UCSD-AML1 (cell line): ENCODE data around the gene SMARCA4.
A peak's percentile ranks its signal among the peaks of the same experiment; 100 is the strongest.
"Not testable (repeated sequence)": the region's sequence is repeated elsewhere in the genome, so short reads cannot be mapped to it uniquely, and the experiment has no call there.

ENCODE experiments used
- DNase-seq: peaks from one replicate; lab custom pipeline; 2025; ENCODE audit not compliant: unreplicated experiment; lab: John Stamatoyannopoulos, UW

The SMARCA4 gene

DNA sequence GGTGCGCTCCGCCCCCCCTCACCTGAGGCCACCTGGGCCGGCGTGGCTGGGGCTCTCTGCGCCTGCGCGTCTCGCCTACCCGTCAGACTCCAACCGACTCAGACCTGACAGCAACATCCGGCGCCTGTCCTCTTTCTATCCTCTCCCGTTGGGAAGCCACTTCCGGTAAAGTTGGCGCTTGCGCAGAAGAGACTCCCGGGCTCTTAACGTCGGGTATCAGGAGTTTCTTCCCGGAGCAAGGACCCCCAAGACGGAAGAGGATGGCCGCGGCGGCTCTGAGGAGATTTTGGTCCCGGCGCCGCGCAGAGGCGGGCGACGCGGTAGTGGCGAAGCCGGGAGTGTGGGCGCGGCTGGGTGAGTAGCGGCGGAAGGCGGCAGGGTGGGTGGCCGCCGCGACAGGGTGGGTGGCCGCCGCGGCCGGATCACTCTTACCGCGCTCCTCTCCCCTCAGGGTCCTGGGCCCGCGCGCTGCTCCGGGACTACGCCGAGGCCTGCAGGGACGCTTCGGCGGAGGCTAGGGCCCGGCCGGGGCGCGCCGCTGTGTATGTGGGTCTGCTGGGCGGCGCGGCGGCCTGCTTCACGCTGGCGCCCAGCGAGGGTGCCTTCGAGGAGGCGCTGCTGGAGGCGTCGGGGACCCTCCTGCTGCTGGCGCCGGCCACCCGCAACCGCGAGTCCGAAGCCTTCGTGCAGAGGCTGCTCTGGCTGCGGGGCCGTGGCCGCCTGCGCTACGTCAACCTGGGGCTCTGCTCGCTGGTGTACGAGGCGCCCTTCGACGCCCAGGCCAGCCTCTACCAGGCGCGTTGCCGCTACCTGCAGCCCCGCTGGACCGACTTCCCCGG lies 32.0 kb upstream of the SMARCA4 start, which contains the start of the genes TIMM29 and YIPF2:
Gene TIMM29 (plus strand): TSS at position 249 of the 839 bp plus-strand sequence. CDS start 12 bp downstream, at position 261.
Gene YIPF2 (minus strand): TSS at position 77 of the 839 bp plus-strand sequence. CDS start 229 bp downstream, outside the sequence.
- peak; percentile 96 for DNase-seq

DNA sequence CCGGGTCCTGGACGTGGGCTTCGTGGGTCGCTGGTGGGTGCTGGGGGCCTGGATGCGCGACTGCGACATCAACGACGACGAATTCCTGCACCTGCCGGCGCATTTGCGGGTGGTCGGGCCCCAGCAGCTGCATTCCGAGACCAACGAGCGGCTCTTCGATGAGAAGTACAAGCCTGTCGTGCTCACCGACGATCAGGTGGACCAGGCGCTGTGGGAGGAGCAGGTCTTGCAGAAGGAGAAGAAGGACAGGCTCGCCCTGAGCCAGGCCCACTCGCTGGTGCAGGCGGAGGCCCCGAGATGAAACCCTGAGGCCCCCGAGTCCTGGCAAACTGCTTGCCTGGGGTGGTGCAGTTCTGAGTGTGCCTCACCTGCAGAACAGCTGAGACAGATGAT lies 31.4 kb upstream of the SMARCA4 start:
- no peak for DNase-seq

DNA sequence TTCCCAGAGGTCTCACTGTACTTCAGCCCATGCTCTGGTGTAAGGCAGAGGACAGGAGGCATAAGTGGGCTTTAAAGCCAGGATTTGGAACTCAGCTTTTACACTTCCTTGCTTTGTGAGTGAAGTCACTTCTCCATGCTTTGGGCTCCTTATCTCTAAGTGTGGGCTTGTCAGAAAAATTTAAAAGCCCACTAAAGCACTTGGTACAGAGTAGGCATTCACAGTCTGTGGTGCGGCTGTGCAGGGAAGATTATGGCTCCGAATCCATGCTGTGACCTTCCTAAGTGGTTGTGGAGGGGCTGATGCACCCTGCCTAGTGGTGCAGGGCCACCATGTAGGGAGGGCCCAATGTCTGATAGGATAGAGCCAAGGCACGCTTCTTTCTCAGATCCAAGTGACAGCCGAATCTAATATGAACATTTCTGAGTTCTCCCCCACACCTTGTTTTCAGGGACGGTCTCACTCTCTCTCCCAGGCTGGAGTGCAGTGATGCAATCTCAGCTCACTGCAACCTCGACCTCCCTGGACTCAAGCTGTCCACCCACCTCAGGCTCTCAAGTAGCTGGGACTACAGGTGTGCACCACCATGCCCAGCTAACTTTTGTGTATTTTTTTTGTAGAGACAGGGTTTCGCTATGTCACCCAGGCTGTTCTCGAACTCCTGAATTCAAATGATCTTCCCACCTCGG lies 25.3 kb upstream of the SMARCA4 start:
- no peak for DNase-seq

GRCh38 chr19:10936661-10937084 lies 24.2 kb upstream of the SMARCA4 start:
- peak; percentile 41 for DNase-seq

DNA sequence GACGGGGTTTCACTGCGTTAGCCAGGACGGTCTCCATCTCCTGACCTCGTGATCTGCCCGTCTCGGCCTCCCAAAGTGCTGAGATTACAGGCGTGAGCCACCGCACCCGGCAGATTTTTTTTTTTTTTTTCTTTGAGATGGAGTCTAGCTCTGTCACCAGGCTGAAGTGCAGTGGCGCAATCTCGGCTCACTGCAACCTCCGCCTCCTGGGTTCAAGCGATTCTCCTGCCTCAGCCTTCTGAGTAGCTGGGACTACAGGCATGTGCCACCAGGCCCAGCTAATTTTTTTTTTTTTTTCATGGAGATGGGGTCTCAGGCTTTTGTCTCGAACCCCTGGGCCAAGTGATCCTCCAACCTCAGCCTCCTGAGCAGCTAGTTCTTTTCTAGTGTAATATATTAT lies 19.2 kb upstream of the SMARCA4 start:
- DNase-seq = not testable (repeated sequence)

DNA sequence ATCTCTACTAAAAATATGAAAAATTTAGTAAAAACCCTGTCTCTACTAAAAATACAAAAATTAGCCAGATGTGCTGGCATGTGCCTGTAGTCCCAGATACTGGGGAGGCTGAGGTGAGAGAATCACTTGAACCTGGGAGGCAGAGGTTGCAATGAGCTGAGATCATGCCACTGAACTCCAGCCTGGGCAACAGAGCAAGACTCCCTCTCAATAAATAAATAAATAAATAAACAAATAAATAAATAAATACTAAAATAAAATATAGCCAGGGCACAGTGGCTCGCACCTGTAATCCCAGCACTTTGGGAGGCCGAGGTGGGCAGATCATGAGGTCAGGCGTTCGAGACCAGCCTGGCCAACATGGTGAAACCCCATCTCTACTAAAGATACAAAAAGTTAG lies 17.4 kb upstream of the SMARCA4 start:
- not testable (repeated sequence) for DNase-seq

DNA sequence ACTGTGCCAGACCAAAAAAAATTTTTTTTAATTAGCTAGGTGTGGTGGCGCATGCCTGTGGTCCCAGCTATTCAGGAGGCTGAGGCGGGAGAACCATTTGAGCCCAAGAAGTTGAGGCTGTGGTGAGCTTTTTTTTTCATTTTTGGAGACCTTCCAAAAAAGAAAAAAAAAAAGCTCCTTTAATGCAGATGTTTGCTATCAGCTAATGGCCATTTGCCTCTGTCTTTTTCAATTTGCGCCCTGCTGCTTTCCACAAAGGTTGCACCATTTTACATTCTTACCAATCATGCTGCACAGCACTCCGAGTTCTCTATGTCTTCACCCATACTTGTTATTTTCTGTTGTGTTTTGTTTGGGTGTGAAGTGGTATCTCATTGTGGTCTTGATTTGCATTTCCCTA lies 15.6 kb upstream of the SMARCA4 start:
- DNase-seq = no peak

DNA sequence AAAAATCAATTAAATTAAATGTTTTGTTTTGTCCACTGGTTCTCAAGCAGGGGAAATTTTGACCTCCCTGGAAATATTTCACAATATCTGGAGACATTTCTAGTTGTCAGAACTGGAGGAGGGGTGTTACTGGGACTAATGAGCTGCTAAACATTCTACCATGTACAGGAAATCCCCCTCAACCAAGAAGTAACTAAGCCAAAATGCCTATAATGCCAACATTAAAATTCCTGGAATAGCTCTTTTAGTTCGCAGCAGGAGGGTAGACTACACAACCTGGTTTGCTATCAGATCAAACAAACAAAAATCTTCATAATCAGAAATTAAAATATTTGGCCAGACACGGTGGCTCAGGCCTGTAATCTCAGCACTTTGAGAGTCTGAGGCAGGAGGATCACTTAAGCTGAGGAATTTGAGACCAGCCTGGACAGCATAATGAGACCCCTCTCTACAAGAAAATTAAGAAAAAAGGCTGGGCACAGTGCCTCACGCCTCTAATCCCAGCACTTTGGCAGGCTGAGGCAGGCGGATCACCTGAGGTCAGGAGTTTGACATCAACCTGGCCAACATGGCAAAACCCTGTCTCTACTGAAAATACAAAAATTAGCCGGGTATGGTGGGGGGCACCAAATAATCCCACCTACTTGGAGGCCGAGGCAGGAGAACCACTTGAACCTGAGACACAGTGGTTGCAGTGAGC lies 13.7 kb upstream of the SMARCA4 start:
- DNase-seq = no peak

- no peak for DNase-seq
These were observed 8.0 kb upstream of the SMARCA4 start for GRCh38 chr19:10952809-10953208.

- not testable (repeated sequence) for DNase-seq
These were observed 1.4 kb upstream of the SMARCA4 start for GRCh38 chr19:10959277-10959968.

- peak; percentile 87 for DNase-seq
These were observed 437 bp downstream of the SMARCA4 start for GRCh38 chr19:10961073-10961860.

GRCh38 chr19:10962863-10963262 lies 2.0 kb downstream of the SMARCA4 start:
- DNase-seq = no peak

- DNase-seq = no peak
These were observed 3.0 kb downstream of the SMARCA4 start for GRCh38 chr19:10963865-10964264.

GRCh38 chr19:10964903-10965302 lies 4.1 kb downstream of the SMARCA4 start:
- DNase-seq = no peak

- DNase-seq = no peak
These were observed 4.6 kb downstream of the SMARCA4 start for GRCh38 chr19:10965398-10965797.

DNA sequence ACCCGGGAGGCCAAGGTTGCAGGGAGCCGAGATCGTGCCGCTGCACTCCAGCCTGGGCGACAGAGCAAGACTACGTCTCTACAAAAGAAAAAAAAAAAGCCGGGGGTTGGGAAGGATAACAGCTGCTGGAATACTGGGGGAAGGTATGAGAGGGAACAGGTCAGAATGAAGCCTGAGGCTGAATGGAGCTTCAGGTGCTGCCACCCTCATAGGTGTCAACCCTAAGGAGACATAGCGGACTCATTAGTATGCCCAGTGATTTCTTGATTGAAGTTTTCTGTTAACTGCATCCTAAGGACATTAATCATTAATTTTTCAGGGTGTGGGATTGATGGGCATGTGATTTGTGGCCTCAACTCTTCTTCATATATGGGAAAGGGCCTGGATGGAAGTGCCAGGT lies 6.0 kb downstream of the SMARCA4 start:
- no peak for DNase-seq

- no peak for DNase-seq
These were observed 7.8 kb downstream of the SMARCA4 start for GRCh38 chr19:10968527-10969135.

- DNase-seq = no peak
These were observed 10.4 kb downstream of the SMARCA4 start for GRCh38 chr19:10971107-10971726.
